GM21825 (cell line): Measurements from ENCODE around the gene LGALS9B.
"Not testable (repeated sequence)": the region's sequence is repeated elsewhere in the genome, so short reads cannot be mapped to it uniquely, and the experiment has no call there.

Source experiments
- ATAC-seq: cut with Tn5 transposase; IDR thresholded peaks from one replicate; pipeline ENCODE4 v1.9.1; 2021; ENCODE audit warnings: mild to moderate bottlenecking, moderate library complexity; ENCODE audit not compliant: unreplicated experiment

LGALS9B gene

GRCh38 chr17:20467447-20467846 lies at the start of gene LGALS9B:
Gene LGALS9B (minus strand): TSS chr17:20467539. CDS start chr17:20467470, 69 bp downstream.
- ATAC-seq = not testable (repeated sequence)

- not testable (repeated sequence) for ATAC-seq
Observed at GRCh38 chr17:20516986-20517385, 49.6 kb upstream of the LGALS9B start.

- not testable (repeated sequence) for ATAC-seq
Observed at GRCh38 chr17:20515099-20515498, 47.8 kb upstream of the LGALS9B start.

GRCh38 chr17:20513539-20513938 lies 46.2 kb upstream of the LGALS9B start:
- ATAC-seq = not testable (repeated sequence)

GRCh38 chr17:20512378-20512777 lies 45.0 kb upstream of the LGALS9B start:
- ATAC-seq = not testable (repeated sequence)

GRCh38 chr17:20511778-20512177 lies 44.4 kb upstream of the LGALS9B start:
- not testable (repeated sequence) for ATAC-seq

- ATAC-seq = not testable (repeated sequence)
Observed at GRCh38 chr17:20505333-20505732, 38.0 kb upstream of the LGALS9B start.

GRCh38 chr17:20504388-20505066 lies 37.2 kb upstream of the LGALS9B start:
- ATAC-seq = not testable (repeated sequence)

GRCh38 chr17:20501896-20502295 lies 34.6 kb upstream of the LGALS9B start:
- not testable (repeated sequence) for ATAC-seq

- ATAC-seq = not testable (repeated sequence)
Observed at GRCh38 chr17:20500346-20500745, 33.0 kb upstream of the LGALS9B start.

GRCh38 chr17:20495420-20495819 lies 28.1 kb upstream of the LGALS9B start:
- not testable (repeated sequence) for ATAC-seq

- not testable (repeated sequence) for ATAC-seq
Observed at GRCh38 chr17:20494735-20495134, 27.4 kb upstream of the LGALS9B start.

- ATAC-seq = not testable (repeated sequence)
Observed at GRCh38 chr17:20494147-20494546, 26.8 kb upstream of the LGALS9B start.

- not testable (repeated sequence) for ATAC-seq
Observed at GRCh38 chr17:20492971-20493370, 25.6 kb upstream of the LGALS9B start.

- not testable (repeated sequence) for ATAC-seq
Observed at GRCh38 chr17:20492099-20492498, 24.8 kb upstream of the LGALS9B start.

- ATAC-seq = not testable (repeated sequence)
Observed at GRCh38 chr17:20484930-20485329, 17.6 kb upstream of the LGALS9B start.

- ATAC-seq = not testable (repeated sequence)
Observed at GRCh38 chr17:20479889-20480591, 12.7 kb upstream of the LGALS9B start.

- ATAC-seq = not testable (repeated sequence)
Observed at GRCh38 chr17:20477398-20478071, 10.2 kb upstream of the LGALS9B start.

- ATAC-seq = not testable (repeated sequence)
Observed at GRCh38 chr17:20475137-20475831, 7.9 kb upstream of the LGALS9B start.

GRCh38 chr17:20474081-20474480 lies 6.7 kb upstream of the LGALS9B start:
- ATAC-seq = not testable (repeated sequence)

GRCh38 chr17:20469946-20470345 lies 2.6 kb upstream of the LGALS9B start:
- ATAC-seq = not testable (repeated sequence)
